ENCODE data around the gene PCDHA1.

DNA sequence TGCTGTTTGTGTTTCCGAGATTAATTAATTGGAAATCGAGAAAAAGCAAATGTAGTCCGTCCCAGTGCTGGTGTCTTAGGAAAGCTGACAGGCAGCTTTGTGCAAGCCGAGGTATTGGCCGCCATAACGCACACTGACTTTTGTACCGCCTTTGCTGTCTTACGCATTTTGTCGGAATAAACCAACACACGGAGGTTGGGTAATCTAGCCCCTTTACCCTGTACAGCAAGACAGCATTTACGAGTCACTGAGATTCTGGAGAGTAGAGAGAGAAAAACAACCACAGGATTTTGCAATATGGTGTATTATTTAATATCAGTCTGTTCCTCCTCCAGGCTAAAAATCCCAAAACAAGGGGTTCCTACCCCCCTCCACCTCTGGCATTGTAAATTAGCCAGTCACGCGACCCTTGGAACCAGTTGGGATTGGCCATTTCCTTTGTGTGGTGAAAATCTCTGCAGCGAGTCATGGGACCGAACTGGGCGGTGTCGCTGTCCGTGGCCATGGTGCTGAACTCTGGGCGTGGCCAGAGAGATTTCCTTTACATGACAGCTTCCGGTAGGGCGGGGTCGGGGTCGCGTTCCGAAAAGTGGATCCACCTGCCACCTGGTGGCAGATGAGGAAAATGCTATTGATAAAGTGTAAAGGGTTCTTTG, 255.0 kb downstream of the PCDHA1 start:
- peak; percentile 57 to 62 (median 61) for TF ChIP-seq CTCF (IDR thresholded peaks at IDR 0.05 in 2 of 3, conservative IDR thresholded peaks at IDR 0.05 in 1 of 3; ENCODE audit: insufficient read depth in 2 of 3, low read depth in 1 of 3, low read length in 3 of 3)
- TF ChIP-seq, protein P1, sequence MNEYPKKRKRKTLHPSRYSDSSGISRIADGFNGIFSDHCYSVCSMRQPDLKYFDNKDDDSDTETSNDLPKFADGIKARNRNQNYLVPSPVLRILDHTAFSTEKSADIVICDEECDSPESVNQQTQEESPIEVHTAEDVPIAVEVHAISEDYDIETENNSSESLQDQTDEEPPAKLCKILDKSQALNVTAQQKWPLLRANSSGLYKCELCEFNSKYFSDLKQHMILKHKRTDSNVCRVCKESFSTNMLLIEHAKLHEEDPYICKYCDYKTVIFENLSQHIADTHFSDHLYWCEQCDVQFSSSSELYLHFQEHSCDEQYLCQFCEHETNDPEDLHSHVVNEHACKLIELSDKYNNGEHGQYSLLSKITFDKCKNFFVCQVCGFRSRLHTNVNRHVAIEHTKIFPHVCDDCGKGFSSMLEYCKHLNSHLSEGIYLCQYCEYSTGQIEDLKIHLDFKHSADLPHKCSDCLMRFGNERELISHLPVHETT (CRISPR knock-in tag; conservative IDR thresholded peaks at IDR 0.05 in 1 of 2, IDR thresholded peaks at IDR 0.05 in 1 of 2): no peak
- no peak for TF ChIP-seq FOXJ3 (CRISPR knock-in tag; IDR thresholded peaks at IDR 0.05)

Data from K562 (cell line).